Subcutaneous abdominal adipose tissue (tissue), 5 donors: ENCODE results near the gene ZNF729.

ENCODE experiments used
- H3K27ac ChIP-seq: one replicate; pipeline ENCODE4 v1.7.0; 2013; ENCODE audit warnings: low read depth, mild to moderate bottlenecking, inconsistent platforms, low read length, moderate library complexity
- H3K27me3 ChIP-seq, 5 donors: one replicate each; pipeline ENCODE4 v1.7.0; 2013; ENCODE audit warnings: low read length in 5 of 5, inconsistent platforms in 1 of 5; ENCODE audit not compliant: control insufficient read depth in 5 of 5, insufficient read depth in 4 of 5
- H3K36me3 ChIP-seq, 5 donors: one replicate each; pipeline ENCODE4 v1.7.0; 2013; ENCODE audit warnings: low read length in 5 of 5; ENCODE audit not compliant: control insufficient read depth in 5 of 5, insufficient read depth in 5 of 5
- H3K4me1 ChIP-seq, 5 donors: one replicate each; pipeline ENCODE4 v1.7.0; 2013; ENCODE audit warnings: low read length in 5 of 5, mild to moderate bottlenecking in 3 of 5, moderate library complexity in 1 of 5; ENCODE audit not compliant: control insufficient read depth in 5 of 5, insufficient read depth in 5 of 5
- H3K4me3 ChIP-seq, 5 donors: one replicate each; pipeline ENCODE4 v1.7.0; 2013; ENCODE audit warnings: low read length in 5 of 5, low read depth in 1 of 5
- H3K9ac ChIP-seq, 5 donors: one replicate each; pipeline ENCODE4 v1.7.0; 2013; ENCODE audit warnings: low read length in 5 of 5, mild to moderate bottlenecking in 4 of 5, moderate library complexity in 3 of 5
- H3K9me3 ChIP-seq, 5 donors: one replicate each; pipeline ENCODE4 v1.7.0; 2013; ENCODE audit warnings: low read length in 5 of 5; ENCODE audit not compliant: control insufficient read depth in 5 of 5
- donor health status: healthy.
- donor health status: healthy.
- donor health status: healthy.
- donor health status: healthy.
- donor health status: healthy.

ZNF729 gene

DNA sequence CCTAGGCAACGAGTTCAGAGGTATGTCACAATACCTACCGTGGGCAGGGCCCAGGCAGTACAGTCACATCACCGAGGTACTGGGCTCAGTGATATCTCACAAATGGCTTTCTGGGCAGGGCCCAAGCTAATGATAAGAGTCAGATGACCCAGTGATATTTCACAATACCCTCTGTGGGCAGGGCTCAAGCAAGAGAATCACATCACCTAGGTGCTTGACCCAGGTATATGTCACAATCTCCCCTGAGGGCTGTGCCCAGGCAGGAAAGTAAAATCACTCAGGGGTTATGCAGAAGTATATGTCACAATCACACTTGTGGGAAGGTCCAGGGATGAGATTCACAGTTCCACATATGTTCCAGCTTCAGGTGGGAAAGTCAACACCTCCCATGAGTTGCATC, 45.3 kb downstream of the ZNF729 start:
- peaks cover 2 to 33% (median 28%) of the 10 kb centered on the region in 5 donors for H3K9me3 ChIP-seq
- H3K27ac ChIP-seq, result no peak overlapping the region
- H3K9ac ChIP-seq, result no peak overlapping the region
- no peaks in the 10 kb centered on the region for H3K27me3 ChIP-seq
- no peaks in the 10 kb centered on the region for H3K4me1 ChIP-seq
- no peak overlapping the region for H3K4me3 ChIP-seq
- H3K36me3 ChIP-seq, result no peaks in the 10 kb centered on the region

DNA sequence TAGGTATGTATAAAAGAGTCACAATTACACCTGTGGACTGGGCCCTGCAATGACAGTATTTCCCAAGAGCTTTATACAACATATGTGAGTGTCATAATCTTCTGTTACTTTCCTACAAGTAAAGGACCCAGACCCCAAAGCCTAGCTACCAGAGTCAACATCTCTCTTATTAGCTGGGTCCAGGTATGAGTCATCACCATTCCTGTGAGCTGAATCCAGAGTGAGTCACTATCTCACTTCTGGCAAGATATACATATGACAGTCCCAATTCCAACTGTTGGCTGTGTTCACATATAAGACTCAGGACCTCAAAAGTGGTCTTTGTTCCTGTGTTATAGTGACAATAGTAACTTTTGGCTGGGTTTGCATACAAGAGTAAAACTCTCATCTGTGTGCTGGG, 46.7 kb downstream of the ZNF729 start:
- Histone ChIP-seq H3K4me3 (no peak overlapping the region), H3K27ac (no peak overlapping the region), H3K36me3 (no peaks in the 10 kb centered on the region), H3K9ac (no peak overlapping the region), H3K4me1 (no peaks in the 10 kb centered on the region), H3K9me3 (peaks cover 2 to 38% (median 21%) of the 10 kb centered on the region in 5 donors), H3K27me3 (no peaks in the 10 kb centered on the region)

GRCh38 chr19:22335716-22336115, 49.5 kb downstream of the ZNF729 start:
- no peak overlapping the region for H3K9ac ChIP-seq
- H3K36me3 ChIP-seq, result no peaks in the 10 kb centered on the region
- H3K4me1 ChIP-seq, result no peaks in the 10 kb centered on the region
- no peaks in the 10 kb centered on the region for H3K27me3 ChIP-seq
- no peak overlapping the region for H3K4me3 ChIP-seq
- no peak overlapping the region for H3K27ac ChIP-seq
- peaks cover 2 to 21% (median 12%) of the 10 kb centered on the region in 5 donors for H3K9me3 ChIP-seq

- H3K27ac ChIP-seq, result no peak overlapping the region
- H3K36me3 ChIP-seq, result no peaks in the 10 kb centered on the region
- H3K4me3 ChIP-seq, result peak overlapping the region in 3 of 5 donors; percentile 3 to 40 (median 38)
- H3K27me3 ChIP-seq, result no peaks in the 10 kb centered on the region
- no peak overlapping the region for H3K9ac ChIP-seq
- no peaks in the 10 kb centered on the region for H3K4me1 ChIP-seq
- H3K9me3 ChIP-seq, result peaks cover 0 to 36% (median 22%) of the 10 kb centered on the region in 5 donors
These were observed 68.4 kb downstream of the ZNF729 start for GRCh38 chr19:22354665-22355064.
